GM10266 (cell line): ENCODE data around the gene VMAC.

ENCODE experiments used
- DNase-seq: peaks from one replicate; pipeline ENCODE4 v3.0.0; 2012; ENCODE audit errors: extremely low spot score
- TF ChIP-seq, protein P1 (sequence below): IDR thresholded peaks from 2 replicates; pipeline ENCODE4 v1.5.1; 2012; ENCODE audit warnings: mild to moderate bottlenecking, low read depth; ENCODE audit not compliant: control insufficient read depth, insufficient read depth; ENCODE audit errors: missing control alignments

Gene VMAC

DNA sequence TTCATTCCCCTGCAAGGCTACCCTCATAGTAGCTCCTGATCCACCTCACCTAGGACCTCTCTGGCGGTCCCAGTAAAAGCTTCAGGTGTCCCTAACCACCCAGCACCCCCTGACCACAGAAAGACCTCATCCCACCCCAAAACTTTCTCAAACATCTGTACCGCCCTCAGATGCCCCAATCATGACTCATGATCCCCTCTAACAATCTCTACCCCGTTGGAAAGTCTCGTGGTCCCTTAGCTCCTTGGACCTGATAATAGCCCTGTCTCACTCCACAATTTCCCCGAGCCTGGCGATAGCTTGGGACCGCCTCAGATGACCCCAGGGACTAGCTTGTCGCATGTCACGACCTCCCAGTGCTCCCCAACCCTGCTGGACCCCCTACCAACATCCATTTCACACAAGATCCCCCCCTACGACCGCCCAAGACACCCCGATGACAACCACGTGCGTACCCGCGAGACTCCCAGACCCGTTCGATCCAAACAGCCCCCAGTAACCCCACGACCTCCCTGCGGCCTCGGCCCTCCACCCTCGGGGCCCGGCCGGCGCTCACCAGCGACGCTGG is 1.5 kb upstream of the VMAC start:
- TF ChIP-seq, protein P1, sequence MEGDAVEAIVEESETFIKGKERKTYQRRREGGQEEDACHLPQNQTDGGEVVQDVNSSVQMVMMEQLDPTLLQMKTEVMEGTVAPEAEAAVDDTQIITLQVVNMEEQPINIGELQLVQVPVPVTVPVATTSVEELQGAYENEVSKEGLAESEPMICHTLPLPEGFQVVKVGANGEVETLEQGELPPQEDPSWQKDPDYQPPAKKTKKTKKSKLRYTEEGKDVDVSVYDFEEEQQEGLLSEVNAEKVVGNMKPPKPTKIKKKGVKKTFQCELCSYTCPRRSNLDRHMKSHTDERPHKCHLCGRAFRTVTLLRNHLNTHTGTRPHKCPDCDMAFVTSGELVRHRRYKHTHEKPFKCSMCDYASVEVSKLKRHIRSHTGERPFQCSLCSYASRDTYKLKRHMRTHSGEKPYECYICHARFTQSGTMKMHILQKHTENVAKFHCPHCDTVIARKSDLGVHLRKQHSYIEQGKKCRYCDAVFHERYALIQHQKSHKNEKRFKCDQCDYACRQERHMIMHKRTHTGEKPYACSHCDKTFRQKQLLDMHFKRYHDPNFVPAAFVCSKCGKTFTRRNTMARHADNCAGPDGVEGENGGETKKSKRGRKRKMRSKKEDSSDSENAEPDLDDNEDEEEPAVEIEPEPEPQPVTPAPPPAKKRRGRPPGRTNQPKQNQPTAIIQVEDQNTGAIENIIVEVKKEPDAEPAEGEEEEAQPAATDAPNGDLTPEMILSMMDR, result no peak
- DNase-seq, result no peak

DNA sequence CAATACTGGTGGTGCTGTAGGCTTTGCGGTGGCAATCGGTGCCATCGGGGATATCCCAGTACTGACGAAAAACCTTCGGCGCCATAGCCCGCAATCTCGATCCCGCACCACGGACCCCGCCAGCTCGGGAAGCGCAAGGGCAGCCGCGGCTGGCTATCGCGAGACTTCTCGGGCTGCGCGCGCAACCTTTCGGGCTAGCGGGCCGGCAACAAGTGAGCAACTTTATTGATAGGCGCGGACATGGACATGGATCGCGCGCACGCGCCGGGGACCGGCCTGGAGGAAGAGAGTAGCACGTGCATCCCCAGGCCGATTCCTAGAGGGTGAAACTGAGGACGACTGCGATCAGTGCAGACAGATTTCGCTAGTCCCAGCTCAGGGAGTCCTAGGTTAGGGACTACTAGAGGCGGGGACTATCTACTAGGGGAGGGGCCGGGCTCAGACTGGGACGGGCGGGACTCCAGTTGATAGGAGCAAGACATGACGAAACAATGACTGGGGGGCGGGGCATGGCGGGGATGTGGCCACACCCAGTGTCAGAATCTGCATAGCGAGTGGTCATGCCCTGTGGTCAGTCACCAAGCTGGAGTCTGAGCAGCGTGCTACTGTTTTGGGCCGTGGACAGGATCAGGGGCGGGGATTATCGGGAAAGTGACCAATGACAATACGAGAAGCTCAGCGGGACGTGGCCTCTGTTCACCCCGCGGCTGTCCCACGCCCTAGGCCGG is 884 bp upstream of the VMAC start, which contains the start of gene NDUFA11:
Gene NDUFA11, minus strand, starts transcription at position 167 of the 728 bp plus-strand sequence. Its CDS starts 82 bp downstream, at position 85.
- TF ChIP-seq, protein P1, result no peak
- DNase-seq, result peak; percentile 94

- DNase-seq, result no peak
These were observed 574 bp downstream of the VMAC start for GRCh38 chr19:5905114-5905778.

DNA sequence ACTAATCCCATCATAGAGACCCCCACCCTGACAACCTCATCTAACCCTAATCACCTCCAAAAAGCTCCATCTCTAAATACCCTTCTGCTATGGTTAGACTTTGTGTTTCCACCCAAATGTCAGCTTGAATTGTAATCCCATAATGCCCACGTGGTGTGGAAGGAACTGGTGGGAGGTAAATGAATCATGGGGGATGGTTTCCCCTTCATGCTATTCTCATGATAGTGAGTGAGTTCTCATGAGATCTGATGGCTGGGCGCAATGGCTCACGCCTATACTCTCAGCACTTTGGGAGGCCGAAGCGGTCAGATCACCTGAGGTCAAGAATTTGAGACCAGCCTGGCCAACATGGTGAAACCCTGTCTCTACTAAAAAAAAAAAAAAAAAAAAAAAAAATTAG is 2.6 kb downstream of the VMAC start:
- TF ChIP-seq, protein P1, result no peak
- no peak for DNase-seq

More at GRCh38 chr19:5905114-5905778, 574 bp downstream of the VMAC start:
- TF ChIP-seq, protein P1, result no peak

DNA sequence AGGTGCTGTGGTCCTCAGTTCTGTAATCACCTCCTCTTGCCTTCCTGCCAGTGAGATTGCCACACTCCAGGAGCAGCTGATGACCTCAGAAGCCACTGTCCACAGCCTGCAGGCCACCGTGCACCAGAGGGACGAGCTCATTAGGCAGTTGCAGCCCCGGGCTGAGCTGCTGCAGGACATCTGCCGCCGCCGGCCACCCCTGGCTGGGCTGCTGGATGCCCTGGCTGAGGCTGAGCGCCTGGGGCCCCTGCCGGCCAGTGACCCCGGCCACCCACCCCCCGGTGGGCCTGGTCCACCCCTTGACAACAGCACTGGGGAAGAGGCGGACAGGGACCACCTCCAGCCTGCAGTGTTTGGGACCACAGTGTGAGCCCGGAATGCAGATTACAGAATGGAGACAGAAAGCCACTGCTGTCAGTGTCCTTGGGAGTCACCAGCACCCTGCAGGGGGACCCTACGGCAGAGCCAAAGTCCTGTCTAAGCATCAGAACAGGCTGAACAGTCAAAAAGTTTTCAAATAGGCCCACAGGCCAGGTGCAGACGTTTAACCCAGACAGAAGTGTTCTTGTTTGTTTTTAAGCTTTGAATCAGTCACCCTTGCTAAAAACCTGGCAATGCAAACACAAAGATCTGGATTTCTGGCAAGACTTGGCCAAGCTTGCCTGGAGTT is 4.2 kb downstream of the VMAC start:
- DNase-seq, result no peak
- TF ChIP-seq, protein P1, result no peak

- TF ChIP-seq, protein P1, result no peak
- no peak for DNase-seq
These were observed 5.9 kb downstream of the VMAC start for GRCh38 chr19:5910638-5910907.
